CD4-positive, alpha-beta T cell treated with Interleukin-10 for 1 hour (primary cell): ENCODE measurements around the gene TMEM154.

ENCODE experiments used
- DNase-seq: peaks from one replicate; pipeline ENCODE4 v3.0.0-alpha.2; 2020

The TMEM154 gene

DNA sequence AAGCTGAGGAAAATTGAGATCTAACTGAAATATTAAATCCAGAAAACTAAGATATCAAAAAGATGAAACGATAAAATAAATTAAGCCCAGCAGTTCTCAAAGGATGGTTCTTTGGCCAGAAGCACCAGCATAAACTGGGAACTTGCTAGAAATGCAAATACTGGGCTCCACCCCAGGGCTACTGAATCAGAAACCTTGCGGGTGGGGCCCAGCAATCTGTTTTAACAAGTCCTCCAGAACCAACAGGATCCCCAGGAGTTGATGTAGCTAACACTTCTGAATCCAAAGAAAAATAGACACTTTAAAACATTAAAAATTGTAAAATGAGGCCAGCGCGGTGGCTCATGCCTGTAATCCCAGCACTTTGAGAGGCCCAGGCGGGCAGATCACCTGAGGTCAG, 14.1 kb upstream of the TMEM154 start:
- DNase-seq = no peak

DNA sequence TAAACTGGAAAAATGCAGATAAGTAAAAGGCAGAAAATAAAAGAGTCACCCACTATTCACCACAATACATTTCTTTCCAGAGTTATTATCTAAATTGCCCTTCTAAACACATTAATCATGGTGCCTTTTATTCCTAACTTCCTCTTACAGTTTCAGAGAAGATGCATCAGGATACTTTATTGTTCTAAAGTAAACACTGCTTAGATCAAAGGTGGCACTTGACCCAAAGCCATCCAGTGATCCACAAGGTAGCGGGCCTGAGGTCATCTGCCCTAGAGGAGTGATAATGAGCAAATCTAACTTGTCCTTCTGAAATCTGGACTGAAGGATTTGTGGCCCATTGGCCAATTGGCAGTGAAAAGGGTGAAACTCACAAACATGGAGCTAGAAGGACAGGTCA, 12.0 kb upstream of the TMEM154 start:
- no peak for DNase-seq

DNA sequence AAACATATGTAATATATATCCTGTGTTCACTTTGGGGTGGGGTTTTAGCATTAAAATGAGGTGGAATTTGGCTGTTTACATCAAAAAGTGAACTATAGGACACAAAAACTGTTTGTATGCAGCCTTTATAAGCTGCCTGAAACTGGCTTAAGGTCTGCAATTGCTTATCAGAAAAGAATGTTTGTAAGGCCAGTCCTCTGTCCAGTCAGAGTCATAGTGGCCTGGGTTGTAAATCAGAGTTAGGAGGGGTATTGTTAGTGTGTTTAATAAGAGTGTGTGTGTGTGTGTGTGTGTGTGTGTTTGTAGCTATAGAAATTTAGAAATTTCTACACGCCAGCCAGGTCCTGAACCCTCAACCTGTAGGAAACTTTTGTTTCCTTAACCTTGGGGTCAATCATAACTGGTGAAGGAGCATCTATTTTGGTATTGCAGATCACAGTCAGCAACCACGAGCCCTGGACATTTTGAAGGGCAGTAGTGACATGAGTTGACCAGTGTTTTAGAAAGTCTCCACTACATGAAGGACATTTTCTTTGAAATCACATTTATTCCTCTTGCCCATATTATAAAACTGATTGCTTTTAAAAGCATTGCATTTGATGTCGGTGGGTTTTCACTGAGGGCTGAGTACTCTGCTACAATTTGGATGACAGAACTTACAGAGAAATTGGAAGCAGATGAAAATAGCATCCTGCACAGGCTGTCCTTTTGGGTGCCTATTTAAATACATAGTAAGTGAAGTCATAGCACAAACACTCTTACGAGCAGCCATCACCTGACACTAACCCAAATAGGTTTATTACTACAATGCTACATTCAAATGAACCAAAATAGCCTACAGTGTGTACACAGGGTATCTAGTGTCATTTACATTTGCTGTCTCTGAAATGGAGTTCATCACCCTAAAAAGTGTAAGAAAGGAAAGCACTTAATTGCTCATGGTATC, 11.2 kb upstream of the TMEM154 start:
- DNase-seq = no peak

DNA sequence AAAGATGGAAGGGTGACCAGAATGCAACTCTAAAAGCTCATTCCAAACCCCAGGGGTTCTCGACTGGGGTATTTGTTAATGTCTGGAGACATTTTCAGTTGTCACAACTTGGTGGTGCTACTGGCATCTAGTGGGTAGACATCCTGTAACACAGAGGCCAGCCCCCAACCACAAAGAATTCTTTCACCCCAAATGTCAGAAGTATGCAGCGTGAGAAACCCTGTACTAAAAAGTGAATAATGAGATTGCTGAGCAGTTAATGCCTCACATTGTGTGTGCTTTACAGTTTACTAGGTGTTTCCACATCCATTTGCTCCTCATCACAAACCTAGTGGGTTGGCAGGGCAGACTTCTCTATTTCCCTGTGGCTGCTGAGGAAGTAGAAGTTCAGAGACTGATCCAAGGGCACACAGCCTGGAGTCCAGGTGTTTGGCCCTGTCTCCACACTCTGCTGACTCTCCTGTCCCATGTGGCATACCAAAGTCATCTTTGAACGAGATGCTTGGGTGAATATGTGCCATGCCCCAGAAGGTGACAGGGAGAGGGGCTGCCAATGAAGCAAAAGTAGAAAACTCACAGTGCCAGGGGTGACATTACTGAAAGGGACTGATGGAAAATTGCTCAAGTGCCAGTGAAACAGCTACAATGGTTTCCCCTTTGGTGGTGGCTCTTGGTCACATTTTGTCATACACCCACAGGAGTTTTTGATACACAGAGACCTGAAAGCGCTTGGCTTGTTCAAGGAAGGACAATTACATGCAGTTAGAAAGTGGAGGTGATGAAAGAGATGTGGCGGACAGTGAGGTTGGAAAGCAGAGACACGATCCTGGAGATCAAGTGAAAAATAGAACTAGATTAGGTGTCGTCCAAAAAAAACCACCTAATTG, 10.1 kb upstream of the TMEM154 start:
- no peak for DNase-seq

DNA sequence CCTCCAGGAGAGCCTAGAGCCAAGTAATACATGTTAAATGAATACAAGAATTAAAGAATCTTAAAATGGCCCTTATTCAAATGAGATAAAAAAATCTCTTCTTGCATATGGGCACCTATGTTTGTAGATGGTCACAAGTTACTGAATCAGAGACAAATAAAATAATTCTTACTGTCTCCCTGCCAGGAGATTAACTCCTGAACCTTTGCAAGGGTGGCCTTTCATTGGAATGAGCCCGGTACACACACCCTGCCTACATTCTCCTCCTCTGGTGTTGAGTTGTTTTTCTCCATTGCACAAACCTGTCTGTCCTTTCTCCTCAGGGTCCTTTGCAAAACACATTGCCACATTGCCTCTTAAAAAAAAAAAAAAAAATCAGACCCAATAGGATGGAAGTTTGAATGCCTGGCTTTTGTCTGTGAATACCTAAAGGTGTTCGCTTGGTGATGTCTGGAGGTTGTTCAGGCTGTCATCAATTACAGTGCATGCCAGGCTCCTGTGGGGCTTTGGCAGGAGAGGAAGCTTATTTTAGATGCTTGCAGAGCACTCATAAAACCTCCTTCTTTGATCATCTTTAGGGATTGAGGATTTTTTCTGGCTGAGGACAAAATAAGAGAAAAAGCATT, 8.3 kb upstream of the TMEM154 start:
- DNase-seq = no peak

DNA sequence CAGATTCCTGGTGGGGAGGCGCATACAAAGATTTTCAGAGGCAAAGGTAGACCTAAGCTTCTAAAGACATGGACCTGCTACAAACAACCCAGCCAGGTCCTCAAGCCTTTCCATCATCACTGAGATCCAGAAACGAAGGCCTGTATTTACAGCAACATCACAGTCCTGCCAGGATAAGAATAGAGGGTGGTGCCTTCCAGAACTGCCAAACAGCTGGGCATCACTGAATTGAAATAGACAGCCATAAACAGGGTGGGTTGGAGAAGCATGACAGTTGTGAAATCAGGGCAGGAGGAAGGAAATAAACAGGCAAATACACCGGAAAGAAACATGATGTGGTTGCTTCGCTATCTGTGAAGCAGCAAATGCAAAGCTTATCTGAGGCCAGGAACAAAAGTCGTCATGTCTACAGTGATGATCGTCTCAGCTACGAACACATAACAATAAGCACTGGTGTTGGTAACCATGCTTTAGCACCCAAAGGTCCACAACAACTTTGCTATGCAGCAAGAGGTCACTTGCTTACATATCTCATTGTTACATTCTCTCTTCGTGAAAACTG, 6.7 kb upstream of the TMEM154 start:
- no peak for DNase-seq

DNA sequence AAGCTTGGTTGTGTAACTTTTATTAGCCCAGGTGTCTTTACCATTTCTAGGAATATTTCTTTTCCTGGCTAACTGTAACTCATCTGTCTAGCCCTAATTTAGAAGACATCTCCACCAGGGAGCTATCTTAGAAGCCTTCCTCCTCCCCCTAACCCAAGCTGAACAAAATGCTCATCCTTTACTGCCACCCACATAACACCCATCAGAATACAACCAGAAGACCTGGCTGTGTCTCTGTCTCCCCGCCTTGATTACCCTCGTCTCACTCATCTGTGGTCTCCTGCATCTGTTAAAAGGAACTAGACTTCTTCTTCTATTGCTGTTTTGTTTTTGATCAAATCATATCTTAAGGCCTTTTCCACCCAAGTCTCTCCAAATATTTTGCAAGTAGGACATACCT, 4.8 kb upstream of the TMEM154 start:
- no peak for DNase-seq

DNA sequence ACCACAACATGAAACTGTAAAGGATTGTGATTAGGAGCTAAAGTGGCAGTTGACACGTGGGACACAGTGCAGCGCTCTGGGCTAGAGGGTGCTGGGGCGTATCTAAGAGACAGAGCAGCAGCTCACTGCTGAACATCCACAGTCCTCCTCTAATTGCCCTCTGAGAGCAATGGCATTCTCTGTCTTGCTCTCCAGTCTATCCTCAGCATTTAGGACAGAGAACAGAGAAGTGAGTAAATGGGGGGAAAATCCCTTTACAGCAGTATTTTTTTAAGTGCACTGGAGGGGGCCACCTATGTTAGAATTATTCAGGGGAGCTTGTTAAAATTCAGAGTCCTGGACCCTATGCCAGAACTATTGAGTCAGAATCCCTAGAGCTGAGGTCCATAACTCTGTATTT, 4.2 kb upstream of the TMEM154 start:
- DNase-seq = no peak

DNA sequence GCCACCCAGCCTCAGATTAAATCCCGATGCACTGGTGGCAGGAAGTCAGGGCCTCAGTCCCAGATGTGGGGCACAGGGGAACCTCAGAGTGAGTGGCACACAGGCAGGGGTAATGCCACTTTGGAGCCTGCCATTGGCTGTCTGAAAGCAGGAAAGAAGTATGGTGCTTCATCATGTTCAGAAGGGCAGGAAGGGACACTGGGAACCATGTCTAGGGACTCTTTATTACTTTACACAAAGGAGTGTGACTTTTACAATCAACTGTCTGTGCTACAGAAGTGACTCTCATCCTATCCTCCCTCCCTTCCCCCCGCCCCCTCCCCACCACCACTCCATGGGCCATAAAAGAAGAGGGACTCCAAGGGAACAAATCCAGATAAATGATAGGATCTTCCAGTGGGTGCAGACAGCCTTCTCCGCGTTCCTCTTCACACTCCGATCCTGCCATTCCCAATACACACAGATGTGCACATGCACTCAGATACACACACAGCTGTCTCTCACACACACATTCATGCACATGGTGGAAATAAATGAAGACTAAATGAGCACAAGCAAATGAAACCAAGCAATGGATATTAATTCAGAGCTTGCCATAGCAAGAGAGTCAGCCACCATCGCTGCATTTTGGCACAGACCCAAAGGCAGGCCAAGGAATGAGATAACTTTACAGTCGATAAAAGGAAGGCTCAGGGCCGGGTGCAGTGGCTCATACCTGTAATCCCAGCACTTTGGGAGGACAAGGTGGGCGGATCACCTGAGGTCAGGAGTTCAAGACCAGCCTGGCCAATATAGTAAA, 2.5 kb upstream of the TMEM154 start:
- DNase-seq = no peak

DNA sequence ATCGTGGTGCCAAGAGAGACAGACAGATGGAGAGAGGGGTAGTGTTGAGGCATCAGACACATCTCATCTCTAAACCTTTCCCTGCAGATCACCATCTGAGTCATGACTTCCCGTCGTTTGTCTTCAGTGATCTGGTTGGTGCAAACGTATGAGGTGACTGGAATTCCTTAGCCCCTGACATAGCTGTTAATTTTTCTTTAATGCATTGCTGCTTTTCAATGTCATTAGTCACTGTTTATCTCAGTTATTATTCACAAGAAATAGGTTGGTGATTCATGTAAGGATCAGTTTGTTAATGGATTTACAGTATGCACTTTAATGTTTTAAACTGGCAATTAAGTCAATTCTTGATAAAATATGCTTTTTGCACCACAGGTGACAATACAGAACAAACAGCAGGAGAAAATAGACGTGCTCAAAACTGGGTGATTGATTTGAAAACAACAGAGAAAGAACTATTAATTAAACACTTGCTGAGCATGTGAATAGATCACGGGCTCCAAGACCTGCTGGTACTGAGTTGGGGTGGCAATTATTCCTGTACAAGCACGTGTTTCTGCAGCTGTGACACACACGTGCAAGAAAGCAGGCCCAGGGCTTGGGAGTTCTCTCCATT, 1.3 kb upstream of the TMEM154 start:
- no peak for DNase-seq

DNA sequence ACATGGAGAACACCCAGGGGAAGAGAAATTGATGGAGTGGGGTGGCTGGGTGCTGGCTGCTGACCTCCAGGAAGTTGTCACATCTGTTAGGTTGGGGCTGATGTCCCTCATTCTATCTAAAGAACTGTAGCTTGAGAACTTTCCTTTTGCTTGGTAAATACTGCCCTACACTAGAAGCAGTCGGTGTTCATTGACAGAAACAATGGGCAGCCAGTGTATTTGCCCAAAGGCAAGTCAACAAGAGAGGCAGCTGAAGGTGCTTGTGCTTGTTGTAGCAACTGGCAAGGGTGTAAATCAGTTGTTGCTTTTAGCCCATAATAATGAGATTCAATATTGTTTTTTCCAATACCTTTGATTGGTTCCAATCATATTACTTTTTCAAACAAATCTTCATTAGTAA, 956 bp downstream of the TMEM154 start:
- no peak for DNase-seq

DNA sequence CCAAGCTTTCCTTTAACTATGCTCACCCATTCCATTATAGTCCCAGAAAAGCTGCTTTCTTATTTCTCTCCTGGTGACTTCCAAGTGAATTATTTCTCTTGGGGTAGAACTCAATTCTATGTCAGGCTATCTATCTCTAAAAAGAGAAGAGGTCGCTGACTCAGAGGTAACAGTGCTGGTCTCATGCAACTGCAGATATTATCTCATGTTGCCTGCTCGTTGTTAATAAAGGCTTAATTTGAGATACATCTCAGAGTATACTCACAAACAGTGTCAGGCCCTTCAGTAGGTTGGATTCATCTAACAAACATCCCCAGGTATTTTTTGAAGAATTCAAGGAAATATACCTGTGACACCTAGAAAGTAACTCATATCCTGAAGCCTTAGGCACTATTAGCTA, 2.7 kb downstream of the TMEM154 start:
- no peak for DNase-seq

DNA sequence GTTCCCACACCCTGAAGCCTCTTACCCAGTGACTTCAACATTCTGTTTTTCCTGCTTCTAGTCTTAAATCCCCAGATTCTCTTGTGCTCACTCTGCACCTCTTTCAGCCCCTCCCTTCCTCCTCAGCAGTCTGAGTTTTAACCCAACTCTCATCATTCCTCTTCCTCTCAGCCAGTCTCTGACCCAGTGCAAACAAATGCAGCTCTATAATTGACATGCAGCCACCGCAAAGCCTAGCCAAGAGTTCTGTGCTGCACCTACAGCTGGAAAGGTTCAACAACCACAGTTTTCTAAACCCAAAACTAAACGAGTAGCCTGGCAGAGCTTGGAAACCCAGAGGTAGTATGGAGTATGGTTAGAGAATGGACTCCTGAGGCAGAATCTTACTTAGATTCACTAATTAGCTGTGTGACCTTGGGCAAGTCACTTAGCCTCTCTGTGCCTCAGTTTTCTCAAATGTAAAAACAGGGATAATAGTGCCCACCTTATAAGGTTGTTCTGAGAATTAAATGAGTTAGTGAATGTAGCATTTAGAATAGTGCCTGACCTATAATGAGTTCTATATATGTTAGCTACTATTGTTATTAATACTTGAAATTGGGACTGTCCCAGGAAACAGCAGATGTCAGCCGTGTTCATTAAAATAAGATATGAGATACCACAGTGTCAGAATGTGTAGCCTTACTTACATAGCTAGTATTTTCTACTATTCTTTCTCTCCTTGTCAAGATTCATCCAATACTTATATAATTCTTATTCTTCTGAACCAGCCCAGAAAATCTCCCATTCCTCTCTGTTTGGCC, 3.5 kb downstream of the TMEM154 start:
- DNase-seq = no peak

DNA sequence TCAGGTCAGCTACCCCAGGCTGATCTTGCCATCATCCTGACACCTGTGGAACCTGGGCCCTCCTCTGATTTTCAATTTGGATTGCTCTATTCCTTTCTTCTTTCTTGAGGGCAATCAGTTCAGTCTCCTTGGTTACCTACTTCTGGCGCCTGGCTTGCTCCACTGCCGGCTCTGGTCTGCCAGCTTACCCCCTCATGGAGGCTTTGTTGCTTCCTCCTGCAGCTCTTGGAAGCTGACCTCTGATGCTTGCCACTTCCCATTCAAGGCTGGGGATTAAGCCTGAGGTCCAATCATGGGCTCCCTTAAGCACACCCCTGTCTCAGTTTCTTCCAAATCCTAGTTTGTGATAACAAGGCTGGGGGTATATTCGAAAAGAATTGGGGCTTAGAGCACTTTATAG, 5.4 kb downstream of the TMEM154 start:
- no peak for DNase-seq

DNA sequence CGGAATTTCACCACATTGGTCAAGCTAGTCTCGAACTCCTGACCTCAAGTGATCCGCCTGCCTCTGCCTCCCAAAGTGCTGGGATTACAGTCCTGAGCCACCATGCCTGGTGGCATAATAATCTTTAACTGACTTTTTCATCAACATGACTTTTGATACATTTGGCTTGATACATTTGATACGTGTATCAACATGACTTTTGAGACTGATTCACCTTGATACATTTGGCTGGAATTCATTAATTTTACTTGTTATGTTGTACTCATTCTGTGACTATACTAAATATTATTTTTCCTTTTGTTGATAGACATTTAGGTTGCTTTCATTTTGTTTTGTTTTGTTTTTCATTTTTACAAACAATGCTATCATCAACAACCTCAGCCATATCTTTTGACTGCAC, 6.3 kb downstream of the TMEM154 start:
- no peak for DNase-seq

DNA sequence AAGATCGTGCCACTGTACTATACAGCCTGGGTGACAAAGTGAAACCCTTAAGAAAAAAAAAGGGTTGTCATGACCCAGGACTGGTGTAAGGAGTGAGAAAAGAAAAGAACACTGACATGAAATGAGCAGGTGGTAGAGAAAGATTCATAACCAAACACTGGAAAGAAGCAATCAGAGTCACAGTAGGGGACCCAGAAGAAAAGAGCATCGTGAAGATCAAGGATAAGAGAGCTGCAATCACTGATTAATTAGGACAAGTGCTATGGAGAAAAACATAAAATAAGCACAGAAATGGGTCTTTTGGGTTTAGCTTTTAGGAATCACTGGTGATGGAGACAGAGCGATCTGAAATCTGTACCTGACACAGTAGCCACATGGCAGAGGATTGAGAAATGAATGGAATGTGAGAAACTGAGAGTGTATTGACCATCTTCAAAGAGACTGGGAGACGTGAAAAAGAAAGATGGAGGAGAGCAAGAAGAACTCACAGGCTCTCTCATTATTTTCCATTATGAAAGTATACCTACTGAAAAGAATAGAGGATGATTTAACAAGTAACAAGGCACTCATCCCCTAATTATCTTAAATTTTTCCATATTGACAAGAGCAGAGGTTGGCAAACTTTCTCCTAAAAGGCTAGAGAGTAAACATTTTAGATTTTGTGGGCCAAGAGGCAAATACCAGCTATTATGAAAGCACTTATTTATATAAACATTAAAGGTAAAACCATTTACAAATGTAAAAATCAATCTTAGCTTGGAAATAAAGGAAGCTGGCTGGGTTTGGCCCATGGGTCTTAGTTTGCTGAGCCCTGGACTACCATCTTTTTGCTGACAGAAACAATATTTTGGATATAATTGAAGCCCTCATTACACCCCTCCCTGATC, 7.3 kb downstream of the TMEM154 start:
- DNase-seq = no peak

DNA sequence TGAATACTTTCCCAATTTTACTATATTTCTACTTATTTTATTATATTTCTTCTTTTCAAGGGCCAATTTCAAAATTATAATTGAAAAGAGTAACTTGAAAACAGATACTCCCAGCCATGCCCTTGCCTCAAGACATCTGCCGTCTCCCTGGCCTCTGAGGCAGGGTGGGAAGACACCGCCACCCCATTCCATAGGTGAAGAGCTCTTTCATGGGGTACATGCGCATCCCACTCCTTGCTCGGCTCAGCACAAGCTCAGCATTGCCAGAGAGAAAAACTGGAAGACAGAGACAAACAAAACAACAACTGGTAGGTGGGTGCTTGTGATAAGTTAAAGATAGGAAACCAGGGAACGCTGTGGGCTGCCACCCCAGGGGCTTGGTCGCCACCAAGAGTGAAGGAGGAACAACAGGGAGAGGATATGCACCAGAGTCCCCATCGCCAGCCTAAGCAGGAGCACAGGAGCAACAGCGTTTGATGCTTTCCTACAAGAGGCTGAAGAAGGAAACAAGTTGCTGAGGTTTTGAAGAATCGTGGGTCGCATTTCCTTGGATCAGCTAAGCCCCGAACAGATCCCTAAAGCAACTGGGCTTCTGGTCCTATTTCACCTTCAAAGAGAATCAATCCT, 11.3 kb downstream of the TMEM154 start:
- no peak for DNase-seq

DNA sequence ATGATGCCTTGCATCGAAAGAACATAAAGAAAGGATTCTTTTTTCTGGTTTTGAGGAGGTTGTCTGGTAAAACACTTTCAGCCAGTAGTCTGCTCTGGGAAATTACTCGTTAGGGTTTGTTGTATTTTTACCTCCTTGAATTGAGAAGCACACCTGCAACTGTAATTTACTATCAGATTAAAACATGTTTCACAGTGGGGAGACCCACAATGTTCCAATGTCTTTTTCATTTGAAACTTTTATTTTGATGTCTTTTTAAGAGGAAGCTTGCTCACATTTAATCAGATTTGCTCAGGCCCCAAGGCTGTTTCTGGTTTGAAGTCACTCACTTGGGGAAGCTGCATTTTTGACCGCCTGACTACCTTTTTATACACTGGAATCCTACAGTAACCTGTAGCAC, 12.0 kb downstream of the TMEM154 start:
- no peak for DNase-seq

DNA sequence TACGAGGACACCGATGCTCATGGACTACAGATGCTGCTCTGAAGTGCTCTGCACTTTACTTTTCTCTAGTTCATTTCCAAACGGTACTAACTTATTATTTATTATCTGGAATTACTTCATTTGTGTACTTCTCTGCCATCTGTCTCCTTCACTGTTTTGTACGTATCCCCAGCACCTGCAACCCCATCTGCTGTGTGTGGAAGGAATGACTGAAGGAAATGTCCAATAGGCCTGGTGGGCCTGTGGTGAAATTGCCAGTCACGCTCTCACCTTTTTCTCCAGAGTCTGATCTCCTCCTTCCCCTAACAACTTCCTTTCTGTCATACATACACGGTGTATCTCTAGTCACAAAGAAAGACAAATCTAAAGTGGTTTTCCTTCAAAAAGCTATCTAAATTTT, 12.9 kb downstream of the TMEM154 start:
- no peak for DNase-seq
